ENCODE data around the gene VRK3.
"Not testable (repeated sequence)": the region's sequence is repeated elsewhere in the genome, so short reads cannot be mapped to it uniquely, and the experiment has no call there.

Gene VRK3

DNA sequence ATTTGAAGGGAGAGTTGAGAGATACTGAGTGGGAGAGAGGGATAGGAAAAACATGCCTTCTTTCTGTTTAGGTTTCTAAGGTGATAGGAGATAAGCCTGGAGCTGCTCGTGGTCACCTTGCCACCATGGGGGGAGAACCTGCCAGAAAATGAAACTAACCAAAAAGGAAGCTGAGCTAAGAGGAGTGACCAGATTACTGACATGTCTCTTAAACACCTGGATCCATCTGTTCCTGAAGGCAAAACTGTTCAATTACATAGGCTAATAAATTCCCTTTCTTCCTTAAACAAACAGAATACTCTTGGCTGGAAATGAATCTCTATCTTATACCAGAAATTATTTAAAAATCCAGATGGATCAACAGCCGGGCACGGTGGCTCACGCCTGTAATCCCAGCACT is 27.9 kb upstream of the VRK3 start:
- TF ChIP-seq, protein P1, sequence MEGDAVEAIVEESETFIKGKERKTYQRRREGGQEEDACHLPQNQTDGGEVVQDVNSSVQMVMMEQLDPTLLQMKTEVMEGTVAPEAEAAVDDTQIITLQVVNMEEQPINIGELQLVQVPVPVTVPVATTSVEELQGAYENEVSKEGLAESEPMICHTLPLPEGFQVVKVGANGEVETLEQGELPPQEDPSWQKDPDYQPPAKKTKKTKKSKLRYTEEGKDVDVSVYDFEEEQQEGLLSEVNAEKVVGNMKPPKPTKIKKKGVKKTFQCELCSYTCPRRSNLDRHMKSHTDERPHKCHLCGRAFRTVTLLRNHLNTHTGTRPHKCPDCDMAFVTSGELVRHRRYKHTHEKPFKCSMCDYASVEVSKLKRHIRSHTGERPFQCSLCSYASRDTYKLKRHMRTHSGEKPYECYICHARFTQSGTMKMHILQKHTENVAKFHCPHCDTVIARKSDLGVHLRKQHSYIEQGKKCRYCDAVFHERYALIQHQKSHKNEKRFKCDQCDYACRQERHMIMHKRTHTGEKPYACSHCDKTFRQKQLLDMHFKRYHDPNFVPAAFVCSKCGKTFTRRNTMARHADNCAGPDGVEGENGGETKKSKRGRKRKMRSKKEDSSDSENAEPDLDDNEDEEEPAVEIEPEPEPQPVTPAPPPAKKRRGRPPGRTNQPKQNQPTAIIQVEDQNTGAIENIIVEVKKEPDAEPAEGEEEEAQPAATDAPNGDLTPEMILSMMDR (conservative IDR thresholded peaks at IDR 0.05; ENCODE audit: low read depth, low read length) = no peak
- Histone ChIP-seq H3K27ac (no peak overlapping the region), H4K20me1 (ENCODE audit: insufficient read depth) (no peaks in the 10 kb centered on the region), H3K4me3 (IDR thresholded peaks at IDR 0.05; ENCODE audit: insufficient read depth, low read depth, low read length) (no peak overlapping the region), H3K36me3 (ENCODE audit: insufficient read depth) (no peaks in the 10 kb centered on the region), H3K9ac (no peak overlapping the region), H3K79me2 (ENCODE audit: insufficient read depth, low read depth) (no peaks in the 10 kb centered on the region), H3K27me3 (ENCODE audit: insufficient read depth, low read depth) (no peaks in the 10 kb centered on the region), H3K4me1 (ENCODE audit: low read depth, poor library complexity, severe bottlenecking) (no peaks in the 10 kb centered on the region), H3K4me2 (no peak overlapping the region), H2AFZ (ENCODE audit: low read depth) (no peak overlapping the region)

DNA sequence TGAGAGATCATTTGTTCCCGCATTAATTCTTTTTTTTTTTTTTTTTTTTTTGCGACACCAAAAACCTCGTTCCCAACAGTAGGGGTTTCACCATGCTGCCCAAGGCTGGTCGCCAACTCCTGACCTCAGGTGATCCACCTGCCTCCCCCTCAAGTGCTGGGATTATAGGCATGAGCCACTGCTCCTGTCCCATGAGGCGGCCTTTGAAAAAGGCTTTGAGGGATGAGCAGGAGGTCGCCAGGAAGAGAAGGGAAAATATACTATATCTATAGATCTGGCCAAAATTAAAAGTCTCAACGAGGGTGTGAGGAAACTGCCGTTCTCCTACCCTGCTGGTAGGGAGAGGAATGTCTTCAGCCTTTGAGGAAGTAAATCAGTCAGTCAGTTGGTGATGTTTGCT is 26.8 kb upstream of the VRK3 start:
- Histone ChIP-seq H3K9ac (no peak overlapping the region), H3K27me3 (ENCODE audit: insufficient read depth, low read depth) (no peaks in the 10 kb centered on the region), H3K36me3 (ENCODE audit: insufficient read depth) (no peaks in the 10 kb centered on the region), H2AFZ (ENCODE audit: low read depth) (no peak overlapping the region), H3K4me2 (no peak overlapping the region), H3K79me2 (ENCODE audit: insufficient read depth, low read depth) (no peaks in the 10 kb centered on the region), H3K27ac (no peak overlapping the region), H3K4me1 (ENCODE audit: low read depth, poor library complexity, severe bottlenecking) (no peaks in the 10 kb centered on the region), H3K4me3 (IDR thresholded peaks at IDR 0.05; ENCODE audit: insufficient read depth, low read depth, low read length) (no peak overlapping the region), H4K20me1 (ENCODE audit: insufficient read depth) (no peaks in the 10 kb centered on the region)
- TF ChIP-seq, protein P1 (conservative IDR thresholded peaks at IDR 0.05; ENCODE audit: low read depth, low read length) = no peak

DNA sequence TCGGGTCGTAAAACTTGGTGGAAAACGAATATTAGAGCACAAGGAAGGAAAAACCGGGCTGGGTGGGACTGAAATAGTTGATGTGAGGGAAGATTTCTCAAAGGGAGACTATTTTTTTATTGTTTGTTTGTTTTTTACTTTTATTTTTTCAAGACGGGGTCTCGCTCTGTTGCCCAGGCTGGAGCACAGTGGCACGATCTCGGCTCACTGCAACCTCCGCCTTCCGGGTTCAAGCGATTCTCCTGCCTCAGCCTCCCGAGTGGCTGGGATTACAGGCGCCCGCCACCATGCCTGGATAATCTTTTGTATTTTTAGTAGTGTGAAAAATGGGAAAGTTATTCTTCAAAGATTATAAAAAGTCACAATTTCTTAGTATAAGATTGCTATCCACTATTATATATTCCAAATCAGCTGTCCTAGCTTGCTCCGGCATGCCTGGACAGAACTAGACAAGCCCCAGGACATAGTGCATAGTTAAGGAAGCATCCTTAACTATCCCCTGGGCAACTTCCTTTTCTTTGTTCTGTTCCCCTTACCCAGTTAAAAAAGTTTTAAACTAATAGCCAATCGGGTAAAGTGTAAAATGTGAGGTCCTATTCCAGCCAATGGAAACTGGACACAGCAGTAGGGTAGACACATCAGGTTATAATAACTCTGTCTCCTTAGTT is 26.2 kb upstream of the VRK3 start:
- not testable (repeated sequence) for H3K27me3 ChIP-seq (ENCODE audit: insufficient read depth, low read depth); H3K9ac ChIP-seq; H3K36me3 ChIP-seq (ENCODE audit: insufficient read depth); H3K4me1 ChIP-seq (ENCODE audit: low read depth, poor library complexity, severe bottlenecking); H3K4me2 ChIP-seq; H3K27ac ChIP-seq; H3K4me3 ChIP-seq (IDR thresholded peaks at IDR 0.05; ENCODE audit: insufficient read depth, low read depth, low read length); H3K79me2 ChIP-seq (ENCODE audit: insufficient read depth, low read depth); H4K20me1 ChIP-seq (ENCODE audit: insufficient read depth); H2AFZ ChIP-seq (ENCODE audit: low read depth)

DNA sequence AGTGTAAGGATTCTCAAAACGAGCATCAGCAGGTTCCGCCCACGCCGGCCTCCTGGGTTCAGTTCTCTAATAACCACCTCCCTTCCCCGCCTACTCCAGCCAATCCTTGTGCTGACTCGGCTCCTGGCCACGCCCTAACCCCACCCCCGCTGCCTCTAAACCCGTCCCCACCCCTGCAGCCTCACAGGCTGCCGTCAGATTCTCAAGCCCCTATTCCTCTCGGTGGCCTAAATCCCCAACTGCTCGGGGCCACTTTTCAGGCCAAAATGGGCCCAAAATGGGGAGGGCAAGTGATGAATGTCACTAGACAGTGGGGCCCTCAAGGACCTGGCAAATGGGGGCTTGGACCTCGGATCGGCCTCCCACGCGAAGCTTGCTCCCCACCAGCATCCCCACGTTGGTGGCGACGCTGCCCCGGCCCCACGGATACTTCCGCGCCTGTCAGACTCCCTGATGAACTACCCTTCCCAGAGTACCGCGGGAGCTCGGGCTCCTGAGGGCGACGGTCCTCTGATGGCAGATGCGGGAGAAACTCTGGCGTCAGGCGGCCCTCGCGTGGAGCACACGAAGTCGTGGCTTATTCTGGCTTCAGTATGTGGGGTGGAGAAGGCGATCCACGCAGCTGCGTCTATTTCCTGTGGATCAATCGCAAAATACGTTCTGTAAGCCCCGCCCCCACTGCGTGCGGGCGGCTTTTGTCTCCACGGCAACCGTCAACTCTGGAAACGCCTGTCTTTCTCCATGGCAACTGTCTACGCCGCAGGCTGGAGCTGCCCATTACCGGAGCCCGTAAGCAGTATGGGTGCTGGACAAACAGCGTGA is 25.4 kb upstream of the VRK3 start:
- Histone ChIP-seq H3K27ac (no peak overlapping the region), H3K36me3 (ENCODE audit: insufficient read depth) (peaks cover 3% of the 10 kb centered on the region; the same call in 1 of the 2 replicates), H3K4me1 (ENCODE audit: low read depth, poor library complexity, severe bottlenecking) (no peaks in the 10 kb centered on the region), H4K20me1 (ENCODE audit: insufficient read depth) (no peaks in the 10 kb centered on the region), H3K79me2 (ENCODE audit: insufficient read depth, low read depth) (no peaks in the 10 kb centered on the region), H3K27me3 (ENCODE audit: insufficient read depth, low read depth) (no peaks in the 10 kb centered on the region), H3K9ac (no peak overlapping the region), H3K4me2 (no peak overlapping the region), H3K4me3 (IDR thresholded peaks at IDR 0.05; ENCODE audit: insufficient read depth, low read depth, low read length) (no peak overlapping the region), H2AFZ (ENCODE audit: low read depth) (no peak overlapping the region)
- TF ChIP-seq, protein P1 (conservative IDR thresholded peaks at IDR 0.05; ENCODE audit: low read depth, low read length) = no peak

DNA sequence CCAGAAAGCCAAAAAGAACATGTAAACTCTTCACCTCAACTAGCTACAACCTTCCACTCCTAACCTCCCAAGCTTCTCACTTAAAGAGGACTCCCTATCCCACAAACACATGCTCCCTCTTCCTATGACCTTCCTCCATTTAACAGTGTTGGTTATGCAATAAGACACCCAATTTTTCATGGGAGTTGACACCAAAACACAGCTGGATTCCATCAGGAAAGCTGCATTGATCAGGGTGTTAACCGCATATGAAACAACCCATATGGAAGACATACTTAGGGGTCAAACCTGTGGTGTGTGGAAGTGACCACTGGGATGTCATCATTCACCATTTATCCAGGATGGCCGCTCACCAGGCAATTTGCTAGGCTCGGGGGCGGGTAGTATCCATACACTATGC is 22.5 kb upstream of the VRK3 start:
- TF ChIP-seq, protein P1 (conservative IDR thresholded peaks at IDR 0.05; ENCODE audit: low read depth, low read length) = no peak
- H3K27ac ChIP-seq = no peak overlapping the region
- no peak overlapping the region for H2AFZ ChIP-seq (ENCODE audit: low read depth)
- no peak overlapping the region for H3K4me3 ChIP-seq (IDR thresholded peaks at IDR 0.05; ENCODE audit: insufficient read depth, low read depth, low read length)
- H3K4me2 ChIP-seq = no peak overlapping the region
- no peak overlapping the region for H3K9ac ChIP-seq
- no peaks in the 10 kb centered on the region for H3K27me3 ChIP-seq (ENCODE audit: insufficient read depth, low read depth)
- H3K4me1 ChIP-seq (ENCODE audit: low read depth, poor library complexity, severe bottlenecking) = no peaks in the 10 kb centered on the region
- H3K79me2 ChIP-seq (ENCODE audit: insufficient read depth, low read depth) = no peaks in the 10 kb centered on the region
- H3K36me3 ChIP-seq (ENCODE audit: insufficient read depth) = peaks cover 18% of the 10 kb centered on the region; the same call in 1 of the 2 replicates
- H4K20me1 ChIP-seq (ENCODE audit: insufficient read depth) = no peaks in the 10 kb centered on the region
